Measurements from ENCODE around the gene C5AR2.
"Not testable (repeated sequence)": the region's sequence is repeated elsewhere in the genome, so short reads cannot be mapped to it uniquely, and the experiment has no call there.

Gene C5AR2

DNA sequence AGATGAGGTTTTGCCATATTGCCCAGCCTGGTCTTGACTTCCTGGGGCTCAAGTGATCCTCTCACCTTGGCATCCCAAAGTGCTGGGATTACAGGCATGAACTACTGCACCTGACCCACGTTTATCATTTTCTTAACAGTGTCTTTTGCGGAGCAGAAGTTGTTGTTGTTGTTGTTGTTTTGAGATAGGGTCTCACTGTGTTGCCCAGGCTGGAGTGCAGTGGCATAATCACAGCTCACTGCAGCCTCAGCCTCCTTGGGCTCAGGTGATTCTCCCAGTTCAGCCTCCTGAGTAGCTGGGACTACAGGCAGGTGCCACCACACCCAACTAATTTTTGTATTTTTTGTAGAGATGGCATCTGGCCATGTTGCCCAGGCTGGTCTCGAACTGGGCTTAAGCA lies 55.6 kb downstream of the C5AR2 start:
- not testable (repeated sequence) for H3K4me3 ChIP-seq (ENCODE audit: insufficient read depth in 1 of 2, low read depth in 1 of 2, low read length in 2 of 2); H3K4ac ChIP-seq (ENCODE audit: low read depth in 1 of 2, low read length in 2 of 2); H2BK12ac ChIP-seq (ENCODE audit: low read length in 2 of 2); H2BK15ac ChIP-seq (ENCODE audit: low read depth, poor library complexity, severe bottlenecking); DNase-seq; H2BK5ac ChIP-seq (ENCODE audit: low read depth, low read length, poor library complexity, severe bottlenecking); H3K23ac ChIP-seq (ENCODE audit: low read length in 2 of 2); H3K27me3 ChIP-seq (ENCODE audit: control insufficient read depth in 1 of 2, insufficient read depth in 1 of 2, low read length in 2 of 2); H3K14ac ChIP-seq (ENCODE audit: low read length in 2 of 2); H3K36me3 ChIP-seq (ENCODE audit: control insufficient read depth in 1 of 2, insufficient read depth in 2 of 2, low read depth in 1 of 2, low read length in 2 of 2); H3K27ac ChIP-seq (ENCODE audit: low read length, poor library complexity, severe bottlenecking); H4K91ac ChIP-seq (ENCODE audit: low read length); H3K79me1 ChIP-seq (replicated peaks; ENCODE audit: low read length, poor library complexity, severe bottlenecking); H2AK5ac ChIP-seq (ENCODE audit: low read length, severe bottlenecking); H3K9me3 ChIP-seq (ENCODE audit: control insufficient read depth, low read length); H2AFZ ChIP-seq (ENCODE audit: low read depth, low read length); H3K9ac ChIP-seq (ENCODE audit: low read length); H2BK120ac ChIP-seq (ENCODE audit: low read depth, low read length); H3K4me1 ChIP-seq (ENCODE audit: control insufficient read depth, insufficient read depth, low read depth, low read length); H3K4me2 ChIP-seq (ENCODE audit: low read length, poor library complexity, severe bottlenecking); H3K18ac ChIP-seq (ENCODE audit: low read depth in 1 of 2, low read length in 2 of 2); H4K8ac ChIP-seq (ENCODE audit: low read length)
- 85% methylated on average over 3 of the region's 3 CpGs for WGBS

DNA sequence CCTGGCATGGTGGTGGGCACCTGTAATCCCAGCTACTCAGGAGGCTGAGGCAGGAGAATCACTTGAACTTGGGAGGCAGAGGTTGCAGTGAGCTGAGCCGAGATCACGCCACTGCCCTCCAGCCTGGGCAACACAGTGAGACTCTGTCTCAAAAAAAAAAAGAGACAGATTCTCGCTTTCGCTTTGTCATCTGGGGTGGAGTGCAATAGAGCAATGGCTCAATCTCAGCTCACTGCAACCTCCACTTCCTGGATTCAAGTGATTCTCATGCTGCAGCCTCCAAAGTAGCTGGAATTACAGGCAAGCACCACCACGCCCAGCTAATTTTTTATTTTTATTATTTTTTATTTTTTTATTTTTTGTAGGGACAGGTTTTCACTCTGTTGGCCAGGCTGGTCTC lies 56.7 kb downstream of the C5AR2 start:
- not testable (repeated sequence) for H2BK120ac ChIP-seq (ENCODE audit: low read depth, low read length); H3K27ac ChIP-seq (ENCODE audit: low read length, poor library complexity, severe bottlenecking); H3K23ac ChIP-seq (ENCODE audit: low read length in 2 of 2); H3K4ac ChIP-seq (ENCODE audit: low read depth in 1 of 2, low read length in 2 of 2); H2BK12ac ChIP-seq (ENCODE audit: low read length in 2 of 2); H3K4me3 ChIP-seq (ENCODE audit: insufficient read depth in 1 of 2, low read depth in 1 of 2, low read length in 2 of 2); H3K79me1 ChIP-seq (replicated peaks; ENCODE audit: low read length, poor library complexity, severe bottlenecking); H3K9me3 ChIP-seq (ENCODE audit: control insufficient read depth, low read length); H2AFZ ChIP-seq (ENCODE audit: low read depth, low read length); H3K4me1 ChIP-seq (ENCODE audit: control insufficient read depth, insufficient read depth, low read depth, low read length); DNase-seq; H2BK5ac ChIP-seq (ENCODE audit: low read depth, low read length, poor library complexity, severe bottlenecking); H3K14ac ChIP-seq (ENCODE audit: low read length in 2 of 2); H4K91ac ChIP-seq (ENCODE audit: low read length); H3K9ac ChIP-seq (ENCODE audit: low read length); H3K36me3 ChIP-seq (ENCODE audit: control insufficient read depth in 1 of 2, insufficient read depth in 2 of 2, low read depth in 1 of 2, low read length in 2 of 2); H4K8ac ChIP-seq (ENCODE audit: low read length); H3K4me2 ChIP-seq (ENCODE audit: low read length, poor library complexity, severe bottlenecking); H3K27me3 ChIP-seq (ENCODE audit: control insufficient read depth in 1 of 2, insufficient read depth in 1 of 2, low read length in 2 of 2); H2AK5ac ChIP-seq (ENCODE audit: low read length, severe bottlenecking); H3K18ac ChIP-seq (ENCODE audit: low read depth in 1 of 2, low read length in 2 of 2); H2BK15ac ChIP-seq (ENCODE audit: low read depth, poor library complexity, severe bottlenecking)
- WGBS: 94% methylated on average over 4 of the region's 5 CpGs

DNA sequence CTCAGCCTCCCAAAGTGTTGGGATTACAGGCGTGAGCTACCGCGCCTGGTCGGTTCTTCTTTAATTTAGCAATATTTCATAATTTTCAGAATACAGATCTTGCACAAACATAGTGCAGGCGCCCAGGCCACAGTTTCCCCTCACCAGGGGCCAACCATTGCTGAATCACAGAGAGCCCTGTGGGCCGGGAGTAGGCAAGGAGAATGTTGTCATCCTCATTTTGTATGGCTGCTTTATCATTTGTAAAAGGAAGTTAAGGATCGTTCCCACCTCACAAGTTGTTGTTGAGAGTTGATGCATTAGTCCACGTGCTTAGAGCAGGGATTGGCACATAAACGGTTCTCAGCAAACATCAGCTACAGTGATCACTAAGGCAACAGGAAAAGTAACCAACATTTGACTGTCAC lies 57.2 kb downstream of the C5AR2 start:
- H3K9ac ChIP-seq (ENCODE audit: low read length): no peak overlapping the region
- no peak overlapping the region for H3K23ac ChIP-seq (ENCODE audit: low read length in 2 of 2)
- H3K18ac ChIP-seq (ENCODE audit: low read depth in 1 of 2, low read length in 2 of 2): no peak overlapping the region
- no peaks in the 10 kb centered on the region for H3K79me1 ChIP-seq (replicated peaks; ENCODE audit: low read length, poor library complexity, severe bottlenecking)
- peaks cover 0 to 6% of the 10 kb centered on the region in 2 experiments for H3K27me3 ChIP-seq (ENCODE audit: control insufficient read depth in 1 of 2, insufficient read depth in 1 of 2, low read length in 2 of 2)
- no peak overlapping the region for H3K4me2 ChIP-seq (ENCODE audit: low read length, poor library complexity, severe bottlenecking)
- H4K91ac ChIP-seq (ENCODE audit: low read length): no peak overlapping the region
- H3K4me1 ChIP-seq (ENCODE audit: control insufficient read depth, insufficient read depth, low read depth, low read length): peaks cover 2% of the 10 kb centered on the region
- H3K4me3 ChIP-seq (ENCODE audit: insufficient read depth in 1 of 2, low read depth in 1 of 2, low read length in 2 of 2): no peak overlapping the region
- no peak overlapping the region for H4K8ac ChIP-seq (ENCODE audit: low read length)
- H3K27ac ChIP-seq (ENCODE audit: low read length, poor library complexity, severe bottlenecking): no peak overlapping the region
- H2BK15ac ChIP-seq (ENCODE audit: low read depth, poor library complexity, severe bottlenecking): no peak overlapping the region
- no peak overlapping the region for H3K14ac ChIP-seq (ENCODE audit: low read length in 2 of 2)
- H2BK12ac ChIP-seq (ENCODE audit: low read length in 2 of 2): no peak overlapping the region
- WGBS: 87% methylated on average over 9 of the region's 9 CpGs
- H2AK5ac ChIP-seq (ENCODE audit: low read length, severe bottlenecking): no peak overlapping the region
- H3K4ac ChIP-seq (ENCODE audit: low read depth in 1 of 2, low read length in 2 of 2): no peak overlapping the region
- H3K36me3 ChIP-seq (ENCODE audit: control insufficient read depth in 1 of 2, insufficient read depth in 2 of 2, low read depth in 1 of 2, low read length in 2 of 2): no peaks in the 10 kb centered on the region
- DNase-seq: no peak
- no peak overlapping the region for H2AFZ ChIP-seq (ENCODE audit: low read depth, low read length)
- H3K9me3 ChIP-seq (ENCODE audit: control insufficient read depth, low read length): no peaks in the 10 kb centered on the region
- H2BK120ac ChIP-seq (ENCODE audit: low read depth, low read length): no peak overlapping the region
- no peak overlapping the region for H2BK5ac ChIP-seq (ENCODE audit: low read depth, low read length, poor library complexity, severe bottlenecking)

GRCh38 chr19:47390533-47391488 lies 58.8 kb downstream of the C5AR2 start:
- Histone ChIP-seq H3K27me3 (ENCODE audit: control insufficient read depth in 1 of 2, insufficient read depth in 1 of 2, low read length in 2 of 2) (peaks cover 5 to 10% of the 10 kb centered on the region in 2 experiments), H3K9me3 (ENCODE audit: control insufficient read depth, low read length) (no peaks in the 10 kb centered on the region), H3K36me3 (ENCODE audit: control insufficient read depth in 1 of 2, insufficient read depth in 2 of 2, low read depth in 1 of 2, low read length in 2 of 2) (no peaks in the 10 kb centered on the region), H2BK120ac (ENCODE audit: low read depth, low read length) (no peak overlapping the region), H2BK12ac (ENCODE audit: low read length in 2 of 2) (no peak overlapping the region), H3K4ac (ENCODE audit: low read depth in 1 of 2, low read length in 2 of 2) (no peak overlapping the region), H3K23ac (ENCODE audit: low read length in 2 of 2) (no peak overlapping the region), H4K8ac (ENCODE audit: low read length) (no peak overlapping the region), H3K4me1 (ENCODE audit: control insufficient read depth, insufficient read depth, low read depth, low read length) (peaks cover 2% of the 10 kb centered on the region), H4K91ac (ENCODE audit: low read length) (no peak overlapping the region), H2AFZ (ENCODE audit: low read depth, low read length) (no peak overlapping the region), H2BK15ac (ENCODE audit: low read depth, poor library complexity, severe bottlenecking) (no peak overlapping the region), H3K9ac (ENCODE audit: low read length) (no peak overlapping the region), H2BK5ac (ENCODE audit: low read depth, low read length, poor library complexity, severe bottlenecking) (no peak overlapping the region), H3K27ac (ENCODE audit: low read length, poor library complexity, severe bottlenecking) (no peak overlapping the region), H3K79me1 (replicated peaks; ENCODE audit: low read length, poor library complexity, severe bottlenecking) (no peaks in the 10 kb centered on the region), H3K14ac (ENCODE audit: low read length in 2 of 2) (no peak overlapping the region), H3K18ac (ENCODE audit: low read depth in 1 of 2, low read length in 2 of 2) (no peak overlapping the region), H2AK5ac (ENCODE audit: low read length, severe bottlenecking) (no peak overlapping the region), H3K4me2 (ENCODE audit: low read length, poor library complexity, severe bottlenecking) (no peak overlapping the region), H3K4me3 (ENCODE audit: insufficient read depth in 1 of 2, low read depth in 1 of 2, low read length in 2 of 2) (no peak overlapping the region)
- 85% methylated on average over 16 of the region's 20 CpGs for WGBS
- DNase-seq: no peak
